HepG2 (cell line): ENCODE measurements around the gene MYRFL. TPM values are rescaled to one million over a fixed set of nuclear protein-coding genes. Genes with fewer than 3 reads are reported as not detected.

Experiments used
- ATAC-seq: fragments of 200-7000 bp; cut with Tn5 transposase; 3 replicates; pipeline ENCODE4 v1.9.1; 2020; ENCODE audit warnings: mild to moderate bottlenecking, moderate library complexity
- BruUV-seq: library from RNA; stranded (reverse); fragments of 400-500 nt; replicated peaks from 2 replicates; lab custom pipeline; 2021; lab: Mats Ljungman, UMichigan
- CTCF ChIA-PET: fragments of 300-600 bp; formaldehyde crosslinking; extraction: SDS; loops from one replicate; lab custom pipeline; 2021; ENCODE audit warnings: low total read pairs, inconsistent platforms, low intra/inter-chr PET ratio; lab: Yijun Ruan, JAX
- POLR2A ChIA-PET: fragments of 350-600 bp; sonication (Branson Sonifier 250); formaldehyde crosslinking; loops from one replicate; lab custom pipeline; 2020; ENCODE audit warnings: antibody characterized with exemption, inconsistent platforms; lab: Yijun Ruan, JAX
- DNase-seq: peaks from one replicate; pipeline ENCODE4 v3.0.0-alpha.2; 2015; ENCODE audit warnings: low spot score
- FAIRE-seq: peaks from 3 replicates; lab custom pipeline; 2011; peaks lifted over from hg19 to GRCh38; lab: Jason Lieb, UNC
- H2AFZ ChIP-seq: one replicate; pipeline ENCODE4 v1.6.1; 2011; ENCODE audit warnings: low read length, inconsistent platforms
- H3K27ac ChIP-seq: fragments of 300-600 bp; 3 replicates; pipeline ENCODE4 v1.8.0; 2011; ENCODE audit warnings: mixed run types, mild to moderate bottlenecking, mixed read lengths, low read length, inconsistent platforms; ENCODE audit not compliant: insufficient read depth; ENCODE audit errors: extremely low read length
- H3K27me3 ChIP-seq, 2 experiments: fragments of 200-600 bp in 1 of 2; 2 replicates in 1 of 2; 3 replicates in 1 of 2; pipeline versions ENCODE4 v1.6.0 to v1.8.0; 2011; ENCODE audit warnings: low read length in 2 of 2, mild to moderate bottlenecking in 2 of 2, moderate library complexity in 2 of 2, inconsistent platforms in 1 of 2; ENCODE audit not compliant: insufficient read depth in 2 of 2, control insufficient read depth in 1 of 2
- H3K36me3 ChIP-seq, 2 experiments: fragments of 200-600 bp in 1 of 2; replicated peaks in 1 of 2; 2 replicates in 1 of 2; 3 replicates in 1 of 2; pipeline versions ENCODE4 v1.5.1 to v1.8.0; 2011; ENCODE audit warnings: low read length in 2 of 2, inconsistent platforms in 1 of 2; ENCODE audit not compliant: insufficient read depth in 2 of 2, control insufficient read depth in 1 of 2
- H3K4me1 ChIP-seq: 2 replicates; pipeline ENCODE4 v1.5.1; 2012; ENCODE audit warnings: low read length, inconsistent platforms; ENCODE audit not compliant: insufficient read depth
- H3K4me2 ChIP-seq: 2 replicates; pipeline ENCODE4 v1.6.0; 2011; ENCODE audit warnings: low read depth, low read length, inconsistent platforms
- H3K4me3 ChIP-seq, 3 experiments: fragments of 200-600 bp in 1 of 3; sonication (generic), shearing (Covaris generic) in 1 of 3; replicated peaks in 1 of 3; 2 replicates each; pipeline ENCODE4 v1.5.1; 2011 to 2016; ENCODE audit warnings: low read length in 3 of 3, inconsistent platforms in 2 of 3, low read depth in 2 of 3, mild to moderate bottlenecking in 2 of 3, control low read depth in 1 of 3, mixed read lengths in 1 of 3; ENCODE audit not compliant: insufficient read depth in 1 of 3
- H3K79me2 ChIP-seq: one replicate; pipeline ENCODE4 v1.6.1; 2011; ENCODE audit warnings: low read length, inconsistent platforms; ENCODE audit not compliant: insufficient read depth
- H3K9ac ChIP-seq: 2 replicates; pipeline ENCODE4 v1.6.0; 2011; ENCODE audit warnings: mild to moderate bottlenecking, low read depth, low read length, inconsistent platforms; ENCODE audit not compliant: insufficient read depth
- H3K9me3 ChIP-seq: 2 replicates; pipeline ENCODE4 v1.5.1; 2012; ENCODE audit warnings: mild to moderate bottlenecking, low read length
- H4K20me1 ChIP-seq: 2 replicates; pipeline ENCODE4 v1.6.0; 2011; ENCODE audit warnings: inconsistent platforms, mild to moderate bottlenecking, low read length, moderate library complexity; ENCODE audit not compliant: insufficient read depth
- NCOA2 ChIP-seq: sonication (generic); formaldehyde crosslinking; IDR thresholded peaks from 2 replicates; pipeline ENCODE4 v1.8.0; 2022; ENCODE audit warnings: inconsistent platforms
- NFE2L2 ChIP-seq: fragments of 150-350 bp; IDR thresholded peaks from 2 replicates; pipeline ENCODE4 v1.6.1; 2014; ENCODE audit warnings: low read length
- NFYB ChIP-seq: sonication (generic); formaldehyde crosslinking; IDR thresholded peaks from 2 replicates; pipeline ENCODE4 v1.4.0; 2020; ENCODE audit warnings: missing genetic modification reagents
- NR2F1 ChIP-seq, 2 experiments: fragments of 450-650 bp in 1 of 2; formaldehyde crosslinking in 1 of 2; IDR thresholded peaks; 2 replicates each; pipeline versions ENCODE4 v1.5.0 to v1.6.1; 2016 to 2020; ENCODE audit warnings: mild to moderate bottlenecking in 1 of 2, missing compliant biosample characterization in 1 of 2, missing genetic modification reagents in 1 of 2, moderate library complexity in 1 of 2
- ONECUT2 ChIP-seq: sonication (generic); formaldehyde crosslinking; IDR thresholded peaks from 2 replicates; pipeline ENCODE4 v1.4.0; 2020; ENCODE audit warnings: missing genetic modification reagents
- RORA ChIP-seq: sonication (generic); formaldehyde crosslinking; IDR thresholded peaks from 2 replicates; pipeline ENCODE4 v1.5.0; 2020; ENCODE audit warnings: mild to moderate bottlenecking, missing genetic modification reagents, moderate library complexity
- SOX6 ChIP-seq, 2 experiments: fragments of 450-650 bp in 1 of 2; sonication (generic) in 1 of 2; formaldehyde crosslinking in 1 of 2; IDR thresholded peaks; 2 replicates each; pipeline versions ENCODE4 v1.4.0 to v1.6.1; 2017 to 2020; ENCODE audit warnings: antibody characterized with exemption in 1 of 2, mild to moderate bottlenecking in 1 of 2, missing genetic modification reagents in 1 of 2
- SP4 ChIP-seq: sonication (generic); formaldehyde crosslinking; IDR thresholded peaks from 2 replicates; pipeline ENCODE4 v1.8.1; 2023; ENCODE audit warnings: mild to moderate bottlenecking, missing genetic modification reagents
- TFDP2 ChIP-seq: sonication (generic); formaldehyde crosslinking; IDR thresholded peaks from 2 replicates; pipeline ENCODE4 v1.4.0; 2020; ENCODE audit warnings: missing genetic modification reagents
- ZBED4 ChIP-seq: sonication (generic); formaldehyde crosslinking; IDR thresholded peaks from 2 replicates; pipeline ENCODE4 v1.4.0; 2020; ENCODE audit warnings: missing genetic modification reagents, borderline replicate concordance
- ZBTB3 ChIP-seq: sonication (generic); formaldehyde crosslinking; IDR thresholded peaks from 2 replicates; pipeline ENCODE4 v1.4.0; 2020; ENCODE audit warnings: low read depth, mild to moderate bottlenecking, moderate library complexity, missing genetic modification reagents, borderline replicate concordance
- WGBS: methylation state at CpG from one replicate; pipeline ENCODE4 v1.1.6; 2017; ENCODE audit warnings: low lambda C conversion rate; 5-methylcytosine and 5-hydroxymethylcytosine counted together
- in situ Hi-C: cut with HindIII; loops from 2 replicates; pipeline ENCODE4 v1.10.0; 2017; ENCODE audit warnings: low pct_unique_long_range_greater_than_20kb; ENCODE audit not compliant: extremely low pct_ligation_motif_present
- intact Hi-C: fragments of 100-400 bp; cut with micrococcal nuclease; formaldehyde crosslinking; loops from one replicate; pipeline ENCODE4 v1.10.0; 2022; ENCODE audit not compliant: unreplicated experiment
- polyA plus RNA-seq, 8 experiments: library from polyadenylated mRNA; depleted of rRNA in 3 of 8; stranded (reverse) in 7 of 8; unstranded in 1 of 8; fragments of >200 nt; fragmentation: Illumina TruSeq in 4 of 8; extraction: Trizol in 4 of 8; gene quantifications; 2 replicates each; pipeline versions ENCODE4 v1.2.1 to v1.2.3, GENCODE V29; 2011 to 2016; ENCODE audit warnings: low read depth in 4 of 8, missing spikeins in 1 of 8, mixed read lengths in 1 of 8; ENCODE audit not compliant: insufficient read depth in 1 of 8
- total RNA-seq, 5 experiments: library from RNA; depleted of rRNA; stranded (reverse); fragments of >200 nt; fragmentation: Illumina TruSeq; extraction: Trizol; gene quantifications; 2 replicates each; pipeline ENCODE4 v1.2.3, GENCODE V29; 2016; ENCODE audit warnings: low read depth in 1 of 5

The MYRFL gene
- total and polyA plus RNA-seq, 2 of the 13 experiments (the other 11 are each of a cell fraction or from before 2014, with no cell fraction given) = 0.09 to 0.11 TPM

DNA sequence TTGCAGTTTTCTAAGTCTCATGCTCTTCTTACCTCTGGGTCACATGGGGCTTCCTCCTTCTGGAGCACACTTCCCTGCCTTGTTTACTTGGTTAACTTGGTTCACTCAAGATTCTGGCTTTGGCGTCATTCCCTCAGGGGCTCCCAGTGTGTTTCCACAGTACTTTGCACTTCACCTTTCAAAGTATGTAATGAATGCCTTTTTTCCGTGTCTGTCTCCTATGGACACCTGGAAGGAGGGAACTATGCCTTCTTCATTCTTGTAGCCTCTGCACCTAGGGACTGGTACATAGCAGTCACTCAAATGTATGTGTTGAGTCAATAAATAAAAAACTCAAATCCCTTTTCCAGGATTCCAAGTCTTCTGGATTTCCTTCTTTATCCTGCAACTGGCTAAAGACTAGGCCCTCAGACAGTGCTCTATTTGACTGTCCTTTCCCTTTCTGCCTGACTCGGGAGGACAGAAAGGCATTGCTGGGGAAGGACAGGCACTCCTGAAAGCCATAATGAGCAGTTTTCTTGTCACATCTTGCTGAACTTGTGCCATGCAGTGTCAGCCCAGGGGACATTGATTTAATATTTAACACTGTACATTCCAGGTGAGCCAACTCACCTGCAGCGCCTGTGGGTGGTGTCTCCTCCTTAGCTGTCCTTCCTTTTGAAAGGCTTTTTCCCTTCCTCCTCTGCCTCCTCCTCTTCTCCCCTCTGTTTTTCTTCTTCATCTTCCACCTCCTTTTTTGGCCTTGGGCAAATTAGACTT lies 12.8 kb downstream of the MYRFL start:
- H3K9ac ChIP-seq = no peak overlapping the region
- H3K4me2 ChIP-seq = no peak overlapping the region
- DNase-seq = no peak
- H4K20me1 ChIP-seq = no peaks in the 10 kb centered on the region
- no TSS peak for BruUV-seq
- in situ Hi-C loops = no loop called here
- FAIRE-seq = no peak
- H3K36me3 ChIP-seq = no peaks in the 10 kb centered on the region
- H3K27ac ChIP-seq = no peak overlapping the region
- peaks cover 15% of the 10 kb centered on the region for H3K4me1 ChIP-seq
- no peak overlapping the region for H3K4me3 ChIP-seq
- WGBS = 20% methylated on average over 4 of the region's 4 CpGs
- POLR2A ChIA-PET = no interaction called here
- no peak for TF ChIP-seq ONECUT2 (CRISPR knock-in tag)
- no peak for TF ChIP-seq SOX6 (IDR thresholded peaks at IDR 0.05)
- TF ChIP-seq SOX6 (CRISPR knock-in tag; IDR thresholded peaks at IDR 0.05) = no peak
- TF ChIP-seq NFYB (CRISPR knock-in tag) = no peak
- TF ChIP-seq TFDP2 (CRISPR knock-in tag) = no peak
- no peak for TF ChIP-seq NR2F1 (CRISPR knock-in tag; IDR thresholded peaks at IDR 0.05)
- no peak for TF ChIP-seq NCOA2
- no peak for TF ChIP-seq RORA (CRISPR knock-in tag)
- no peak for TF ChIP-seq SP4 (CRISPR knock-in tag)
- TF ChIP-seq ZBED4 (CRISPR knock-in tag) = no peak
- TF ChIP-seq NFE2L2 = no peak
- no peak for TF ChIP-seq ZBTB3 (CRISPR knock-in tag)
- no peaks in the 10 kb centered on the region for H3K9me3 ChIP-seq
- ATAC-seq = peak; percentile 29; the same call in 1 of the 3 replicates
- H3K79me2 ChIP-seq = no peaks in the 10 kb centered on the region
- no peaks in the 10 kb centered on the region for H3K27me3 ChIP-seq
- CTCF ChIA-PET = interaction anchor here (0.5 kb wide), 1 partner anchor 11 kb away, joined by 3 read pairs; no protein-coding TSS in a partner anchor
- H2AFZ ChIP-seq = no peak overlapping the region
- intact Hi-C loops = no loop called here
